Glutamatergic neuron (in vitro differentiated cells): ENCODE results near the gene PCSK7. TPM values are rescaled to one million over a fixed set of nuclear protein-coding genes. Genes with fewer than 3 reads are reported as not detected.

Source experiments
- DNase-seq: peaks from one replicate; pipeline ENCODE4 v3.0.0; 2022
- H3K27ac Mint-ChIP-seq: one replicate; pipeline ENCODE4 v1.8.0; 2020; ENCODE audit warnings: mild to moderate bottlenecking, mixed read lengths, inconsistent platforms; ENCODE audit not compliant: unreplicated experiment
- H3K27me3 Mint-ChIP-seq: one replicate; pipeline ENCODE4 v1.8.0; 2020; ENCODE audit warnings: mild to moderate bottlenecking, moderate library complexity, mixed read lengths, inconsistent platforms; ENCODE audit not compliant: unreplicated experiment
- H3K36me3 Mint-ChIP-seq: one replicate; pipeline ENCODE4 v1.8.0; 2020; ENCODE audit warnings: mild to moderate bottlenecking, mixed read lengths, inconsistent platforms; ENCODE audit not compliant: unreplicated experiment
- H3K4me1 Mint-ChIP-seq: one replicate; pipeline ENCODE4 v1.8.0; 2020; ENCODE audit warnings: mild to moderate bottlenecking, low read depth, mixed read lengths, inconsistent platforms; ENCODE audit not compliant: unreplicated experiment
- H3K4me3 Mint-ChIP-seq: one replicate; pipeline ENCODE4 v1.8.0; 2020; ENCODE audit warnings: mild to moderate bottlenecking, mixed read lengths, inconsistent platforms; ENCODE audit not compliant: unreplicated experiment
- H3K9me3 Mint-ChIP-seq: one replicate; pipeline ENCODE4 v1.8.0; 2020; ENCODE audit warnings: mild to moderate bottlenecking, moderate library complexity, mixed read lengths, inconsistent platforms; ENCODE audit not compliant: unreplicated experiment
- CTCF ChIP-seq: fragments of 200-600 bp; sonication (generic); IDR thresholded peaks from one replicate; pipeline ENCODE4 v1.5.0; 2021; ENCODE audit not compliant: partially characterized antibody, unreplicated experiment
- total RNA-seq: library from RNA; stranded (reverse); fragmentation: NEBNext Ultra II Directional; extraction: Animal tissue kit (Norgen Biotek cat#: 25700); gene quantifications from one replicate; pipeline ENCODE4 v1.2.1, GENCODE V29; 2021; ENCODE audit not compliant: unreplicated experiment

Gene PCSK7
- total RNA-seq, 1 donor from 2014 or later: 109 TPM

- Mint-ChIP-seq H3K9me3 (no peaks in the 10 kb centered on the region), H3K27ac (no peak overlapping the region), H3K4me3 (no peak overlapping the region), H3K27me3 (peaks cover 6% of the 10 kb centered on the region), H3K4me1 (peaks cover 4% of the 10 kb centered on the region), H3K36me3 (no peaks in the 10 kb centered on the region)
- no peak for TF ChIP-seq CTCF
- no peak for DNase-seq
Observed at GRCh38 chr11:117198613-117199012, 33.3 kb downstream of the PCSK7 start.

GRCh38 chr11:117197516-117198456, 34.1 kb downstream of the PCSK7 start:
- H3K9me3 Mint-ChIP-seq: no peaks in the 10 kb centered on the region
- peak; percentile 66 for DNase-seq
- peaks cover 6% of the 10 kb centered on the region for H3K27me3 Mint-ChIP-seq
- peak; percentile 48 for TF ChIP-seq CTCF
- peaks cover 4% of the 10 kb centered on the region for H3K4me1 Mint-ChIP-seq
- H3K27ac Mint-ChIP-seq: no peak overlapping the region
- H3K36me3 Mint-ChIP-seq: no peaks in the 10 kb centered on the region
- no peak overlapping the region for H3K4me3 Mint-ChIP-seq

GRCh38 chr11:117197006-117197405, 34.9 kb downstream of the PCSK7 start:
- peaks cover 6% of the 10 kb centered on the region for H3K27me3 Mint-ChIP-seq
- peaks cover 4% of the 10 kb centered on the region for H3K4me1 Mint-ChIP-seq
- no peak overlapping the region for H3K4me3 Mint-ChIP-seq
- no peak for DNase-seq
- no peak for TF ChIP-seq CTCF
- no peaks in the 10 kb centered on the region for H3K9me3 Mint-ChIP-seq
- no peak overlapping the region for H3K27ac Mint-ChIP-seq
- no peaks in the 10 kb centered on the region for H3K36me3 Mint-ChIP-seq

- Mint-ChIP-seq H3K4me3 (no peak overlapping the region), H3K36me3 (no peaks in the 10 kb centered on the region), H3K9me3 (no peaks in the 10 kb centered on the region), H3K27ac (no peak overlapping the region), H3K27me3 (peaks cover 6% of the 10 kb centered on the region), H3K4me1 (peaks cover 4% of the 10 kb centered on the region)
- TF ChIP-seq CTCF: no peak
- no peak for DNase-seq
Observed at GRCh38 chr11:117195761-117196160, 36.1 kb downstream of the PCSK7 start.

GRCh38 chr11:117195258-117195657, 36.6 kb downstream of the PCSK7 start:
- H3K27ac Mint-ChIP-seq: no peak overlapping the region
- no peak overlapping the region for H3K4me3 Mint-ChIP-seq
- peaks cover 1% of the 10 kb centered on the region for H3K4me1 Mint-ChIP-seq

More at GRCh38 chr11:117195258-117195657, 36.6 kb downstream of the PCSK7 start:
- no peaks in the 10 kb centered on the region for H3K36me3 Mint-ChIP-seq
- no peak for TF ChIP-seq CTCF
- no peak for DNase-seq
- peaks cover 6% of the 10 kb centered on the region for H3K27me3 Mint-ChIP-seq
- H3K9me3 Mint-ChIP-seq: no peaks in the 10 kb centered on the region
